OCI-LY7 (cell line): ENCODE results near the gene RRAS. TPM values are rescaled to one million over a fixed set of nuclear protein-coding genes. Genes with fewer than 3 reads are reported as not detected.
A peak's percentile ranks its signal among the peaks of the same experiment; 100 is the strongest.

Experiments
- Bru-seq: library from RNA; stranded (reverse); fragments of 400-500 nt; gene quantifications from one replicate; lab custom pipeline; 2021; lab: Mats Ljungman, UMichigan
- BruChase-seq, 2 experiments: library from RNA; stranded (reverse); fragments of 400-500 nt; gene quantifications; one replicate each; lab custom pipeline; 2021; lab: Mats Ljungman, UMichigan
- BruUV-seq: library from RNA; stranded (reverse); fragments of 400-500 nt; replicated peaks from 2 replicates; lab custom pipeline; 2021; lab: Mats Ljungman, UMichigan
- CTCF ChIA-PET: fragments of 300-600 bp; sonication (Branson Sonifier 250); formaldehyde crosslinking; loops from one replicate; lab custom pipeline; 2022; ENCODE audit warnings: antibody characterized with exemption; ENCODE audit not compliant: unreplicated experiment; lab: Charles Lee
- POLR2A ChIA-PET: fragments of 300-600 bp; sonication (Branson Sonifier 250); formaldehyde crosslinking; loops from one replicate; lab custom pipeline; 2022; ENCODE audit warnings: antibody characterized with exemption; lab: Charles Lee
- DNase-seq: peaks from one replicate; pipeline ENCODE4 v3.0.0-alpha.2; 2015; ENCODE audit warnings: low spot score
- H2AFZ ChIP-seq: fragments of 200-600 bp; sonication (generic), shearing (Covaris generic); 2 replicates; pipeline ENCODE4 v1.6.1; 2014; ENCODE audit warnings: mild to moderate bottlenecking, antibody characterized with exemption, low read length, moderate library complexity
- H3K27ac ChIP-seq: fragments of 200-600 bp; sonication (generic); 2 replicates; pipeline ENCODE4 v1.5.1; 2014; ENCODE audit warnings: mixed run types, low read depth, mild to moderate bottlenecking, moderate library complexity, low read length, inconsistent platforms; ENCODE audit not compliant: poor library complexity, severe bottlenecking
- H3K36me3 ChIP-seq: fragments of 200-600 bp; sonication (generic); 2 replicates; pipeline ENCODE4 v1.6.1; 2014; ENCODE audit warnings: mild to moderate bottlenecking, antibody characterized with exemption, low read length, moderate library complexity, mixed read lengths; ENCODE audit not compliant: insufficient read depth
- H3K4me1 ChIP-seq: fragments of 200-600 bp; sonication (generic); 2 replicates; pipeline ENCODE4 v1.5.1; 2014; ENCODE audit warnings: mild to moderate bottlenecking, low read length; ENCODE audit not compliant: insufficient read depth, poor library complexity, severe bottlenecking
- H3K4me2 ChIP-seq: fragments of 200-600 bp; sonication (generic); 2 replicates; pipeline ENCODE4 v1.6.1; 2014; ENCODE audit warnings: mild to moderate bottlenecking, low read length
- H3K4me3 ChIP-seq: fragments of 200-600 bp; sonication (generic); 2 replicates; pipeline ENCODE4 v1.5.1; 2014; ENCODE audit warnings: mild to moderate bottlenecking, low read depth, low read length; ENCODE audit not compliant: poor library complexity, severe bottlenecking
- H3K79me2 ChIP-seq: fragments of 200-600 bp; sonication (generic); 2 replicates; pipeline ENCODE4 v1.6.1; 2016; ENCODE audit warnings: low read depth, mild to moderate bottlenecking, low read length, moderate library complexity, mixed read lengths; ENCODE audit not compliant: insufficient read depth
- H3K9me2 ChIP-seq: fragments of 200-600 bp; sonication (generic); 2 replicates; pipeline ENCODE4 v1.6.1; 2016; ENCODE audit warnings: mild to moderate bottlenecking, low read length, mixed read lengths; ENCODE audit not compliant: insufficient read depth
- H3K9me3 ChIP-seq: fragments of 200-600 bp; sonication (generic); 2 replicates; pipeline ENCODE4 v1.6.1; 2014; ENCODE audit warnings: mild to moderate bottlenecking, mixed run types, low read length, mixed read lengths
- H4K20me1 ChIP-seq: fragments of 200-600 bp; sonication (generic); 2 replicates; pipeline ENCODE4 v1.6.1; 2014; ENCODE audit warnings: mild to moderate bottlenecking, antibody characterized with exemption, low read length, moderate library complexity, mixed read lengths; ENCODE audit not compliant: insufficient read depth
- EZH2phosphoT487 ChIP-seq: fragments of 200-600 bp; sonication (generic); IDR thresholded peaks from 2 replicates; pipeline ENCODE4 v1.6.1; 2018; ENCODE audit warnings: low read depth, borderline replicate concordance, mild to moderate bottlenecking, mixed run types, antibody characterized with exemption, low read length, moderate library complexity, mixed read lengths
- intact Hi-C: fragments of 100-400 bp; cut with micrococcal nuclease; formaldehyde crosslinking; loops from one replicate; pipeline ENCODE4 v1.10.0; 2022; ENCODE audit not compliant: unreplicated experiment
- long read RNA-seq: library from polyadenylated mRNA; stranded (forward); transcript quantifications from one replicate; pipeline ENCODE4 v2.0.0, GENCODE V29; 2022
- total RNA-seq, 2 experiments: library from RNA; depleted of rRNA in 1 of 2; stranded (reverse); fragments of >200 nt in 1 of 2; shearing (Covaris generic) in 1 of 2; gene quantifications; 2 replicates each; pipeline ENCODE4 v1.2.3, GENCODE V29; 2014 to 2022
- TF ChIP-seq, protein P1 (sequence below): fragments of 200-600 bp; sonication (generic); conservative IDR thresholded peaks from 2 replicates; pipeline ENCODE4 v1.5.1; 2014; ENCODE audit warnings: mild to moderate bottlenecking, antibody characterized with exemption, low read length, moderate library complexity, mixed read lengths

The RRAS gene
- total RNA-seq (2014; rRNA removed; shearing (Covaris generic)), result 3.4 and 4.7 TPM in 2 replicates
- total RNA-seq (2022), result 5.4 and 5.5 TPM in 2 replicates
- percentile 22 among the genes with signal in this experiment for Bru-seq, nascent RNA
- BruChase-seq, experiment 1, labeled RNA remaining after a 6-hour chase, result percentile 28 among the genes with signal in this experiment
- BruChase-seq, experiment 2, labeled RNA remaining after a 2-hour chase, result percentile 13 among the genes with signal in this experiment
- long read RNA-seq, transcript RRAS-201 (6 exons, 1,044 nt), result major isoform, 11 of 13 reads
- long read RNA-seq, partial matches to known transcripts, result 1 of 13 reads
- long read RNA-seq, other reads (novel, unspliced or antisense), result 1 of 13 reads

DNA sequence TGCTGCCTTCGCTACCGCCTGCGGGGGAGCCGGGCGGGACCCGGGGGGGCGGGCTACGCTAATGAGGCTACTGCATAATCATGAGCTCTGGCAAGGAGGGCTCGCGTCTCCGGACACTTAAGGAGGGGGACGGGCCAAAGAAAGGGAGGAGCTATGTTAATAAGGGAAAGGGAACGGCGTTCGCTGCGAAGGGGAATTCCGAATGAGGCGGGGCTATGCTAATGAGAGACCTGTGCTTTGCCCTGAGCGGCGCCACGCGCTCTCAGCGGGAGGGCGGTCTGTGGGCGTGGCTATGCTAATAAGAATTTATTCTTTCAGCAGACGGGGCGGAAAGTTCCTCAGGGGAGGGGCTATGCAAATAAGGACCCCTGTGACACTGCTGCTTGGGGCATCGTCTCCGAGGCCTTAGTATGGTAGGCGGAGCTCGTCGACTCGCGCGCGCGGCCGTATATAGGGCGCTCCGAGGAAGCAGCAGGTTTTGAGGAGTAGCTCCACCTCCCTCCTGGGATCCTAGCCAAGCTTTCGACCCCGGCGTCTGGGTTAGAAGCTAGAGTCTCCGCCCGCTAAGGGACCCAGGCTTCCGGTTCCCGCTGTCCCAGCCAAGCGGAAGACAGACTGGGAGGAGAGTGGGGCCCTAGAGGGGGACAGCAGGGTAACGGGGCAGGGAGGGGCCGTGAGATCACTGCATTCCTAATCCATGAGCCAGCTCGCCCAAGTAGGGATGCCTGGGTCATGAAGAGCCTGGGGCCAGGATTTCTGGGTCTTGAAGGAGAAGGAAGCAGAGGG is at the start of gene RRAS:
TSS of gene RRAS (minus strand) at position 31 of the 786 bp plus-strand sequence. CDS start 45 bp downstream, outside the sequence.
- Histone ChIP-seq H3K4me1 (peaks cover 21% of the 10 kb centered on the region), H3K4me3 (peak within 1 kb of the TSS; percentile 75), H3K27ac (peak within 1 kb of the TSS; percentile 88), H4K20me1 (no peaks in the 10 kb centered on the region; the same call in 1 of the 2 replicates), H3K79me2 (peaks cover 28% of the 10 kb centered on the region), H3K4me2 (peak within 1 kb of the TSS; percentile 99), H2AFZ (peak within 1 kb of the TSS; percentile 46; the same call in 1 of the 2 replicates), H3K36me3 (no peaks in the 10 kb centered on the region), H3K9me3 (no peaks in the 10 kb centered on the region), H3K9me2 (no peaks in the 10 kb centered on the region)
- CTCF ChIA-PET, result interaction anchor here (0.5 to 1.7 kb wide), 4 partner anchors 36 to 288 kb away, joined by 4 to 6 read pairs (median 5); no protein-coding TSS in a partner anchor
- POLR2A ChIA-PET, result interaction anchor here (0.6 to 1.6 kb wide), 10 partner anchors 22 to 146 kb away, joined by 3 to 18 read pairs (median 4); partner anchors contain the start of genes CPT1C and PRR12
- DNase-seq, result peak; percentile 100
- intact Hi-C loops, result loop anchor here (1.0 to 2.0 kb wide), 2 partner anchors 36 to 50 kb away; partner anchors contain the start of gene PRR12
- TF ChIP-seq, protein P1, sequence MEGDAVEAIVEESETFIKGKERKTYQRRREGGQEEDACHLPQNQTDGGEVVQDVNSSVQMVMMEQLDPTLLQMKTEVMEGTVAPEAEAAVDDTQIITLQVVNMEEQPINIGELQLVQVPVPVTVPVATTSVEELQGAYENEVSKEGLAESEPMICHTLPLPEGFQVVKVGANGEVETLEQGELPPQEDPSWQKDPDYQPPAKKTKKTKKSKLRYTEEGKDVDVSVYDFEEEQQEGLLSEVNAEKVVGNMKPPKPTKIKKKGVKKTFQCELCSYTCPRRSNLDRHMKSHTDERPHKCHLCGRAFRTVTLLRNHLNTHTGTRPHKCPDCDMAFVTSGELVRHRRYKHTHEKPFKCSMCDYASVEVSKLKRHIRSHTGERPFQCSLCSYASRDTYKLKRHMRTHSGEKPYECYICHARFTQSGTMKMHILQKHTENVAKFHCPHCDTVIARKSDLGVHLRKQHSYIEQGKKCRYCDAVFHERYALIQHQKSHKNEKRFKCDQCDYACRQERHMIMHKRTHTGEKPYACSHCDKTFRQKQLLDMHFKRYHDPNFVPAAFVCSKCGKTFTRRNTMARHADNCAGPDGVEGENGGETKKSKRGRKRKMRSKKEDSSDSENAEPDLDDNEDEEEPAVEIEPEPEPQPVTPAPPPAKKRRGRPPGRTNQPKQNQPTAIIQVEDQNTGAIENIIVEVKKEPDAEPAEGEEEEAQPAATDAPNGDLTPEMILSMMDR, result no peak
- TF ChIP-seq EZH2phosphoT487, result no peak
- no TSS peak for BruUV-seq

DNA sequence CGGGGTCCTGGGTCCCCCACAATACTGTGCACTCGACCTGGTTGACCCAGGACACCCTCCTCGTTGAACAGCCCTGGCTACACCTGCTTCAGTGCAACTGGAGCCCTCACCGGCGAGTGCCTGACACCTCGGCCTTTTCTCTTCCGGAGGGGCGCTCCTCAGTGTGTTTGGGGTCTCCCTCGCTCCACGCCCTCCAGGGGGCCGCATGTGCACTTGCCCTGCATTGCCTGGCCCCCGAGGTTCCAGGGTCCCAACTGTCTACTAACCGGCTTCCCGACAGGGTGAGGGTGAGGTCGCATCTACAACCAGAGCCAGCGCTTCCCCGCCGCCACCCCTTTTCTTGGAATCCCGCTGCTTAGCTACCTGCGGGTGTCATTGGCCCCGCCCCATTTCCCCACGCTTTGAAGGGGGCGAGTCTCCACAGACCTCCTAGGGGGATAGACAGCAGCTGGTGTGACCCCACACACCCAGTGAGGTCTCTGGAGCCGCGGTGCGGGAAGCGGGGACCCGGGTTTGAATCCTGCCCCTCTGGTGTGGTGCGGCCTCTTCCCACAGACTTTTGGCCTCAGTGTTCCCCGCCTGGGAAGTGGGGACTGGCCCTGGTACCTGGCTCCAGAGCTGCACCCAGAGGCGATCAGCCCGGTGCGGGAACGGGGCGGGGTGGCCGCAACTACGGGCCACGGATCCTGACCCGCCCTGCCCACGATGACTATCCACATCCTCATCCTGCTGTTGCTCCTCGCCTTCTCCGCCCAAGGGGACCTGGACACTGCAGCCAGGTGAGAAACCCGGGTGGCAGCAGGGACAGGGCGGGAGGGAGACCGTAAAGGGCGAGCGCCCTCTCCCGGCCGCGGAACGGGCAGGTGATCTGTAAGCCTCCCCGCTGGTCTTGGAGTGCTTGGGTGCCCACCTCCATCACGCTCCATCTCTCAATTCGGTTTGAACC is 49.5 kb upstream of the RRAS start, which contains the start of gene ADM5:
TSS of gene ADM5 (plus strand) at position 462 of the 946 bp plus-strand sequence. CDS start at position 706, 244 bp downstream.
- intact Hi-C loops, result no loop called here
- no peak within 1 kb of the TSS for H3K4me3 ChIP-seq
- POLR2A ChIA-PET, result no interaction called here

More for the DNA sequence above, 49.5 kb upstream of the RRAS start, which contains the start of gene ADM5:
- no TSS peak for BruUV-seq
- Histone ChIP-seq H3K9me3 (no peaks in the 10 kb centered on the region), H3K27ac (no peak within 1 kb of the TSS), H3K4me1 (peaks cover 5% of the 10 kb centered on the region), H4K20me1 (no peaks in the 10 kb centered on the region), H3K79me2 (no peaks in the 10 kb centered on the region), H3K9me2 (no peaks in the 10 kb centered on the region), H3K36me3 (peaks cover 65% of the 10 kb centered on the region), H2AFZ (no peak within 1 kb of the TSS), H3K4me2 (no peak within 1 kb of the TSS)
- CTCF ChIA-PET, result no interaction called here
- no peak for TF ChIP-seq EZH2phosphoT487
- DNase-seq, result no peak
